HG03066 (cell line): ENCODE measurements around the gene VGLL2.

ENCODE experiments used
- ATAC-seq: cut with Tn5 transposase; IDR thresholded peaks from one replicate; pipeline ENCODE4 v1.9.1; 2021; ENCODE audit warnings: low read depth; ENCODE audit not compliant: unreplicated experiment

Gene VGLL2

GRCh38 chr6:117268924-117269323, 3.6 kb downstream of the VGLL2 start:
- ATAC-seq, result no peak

DNA sequence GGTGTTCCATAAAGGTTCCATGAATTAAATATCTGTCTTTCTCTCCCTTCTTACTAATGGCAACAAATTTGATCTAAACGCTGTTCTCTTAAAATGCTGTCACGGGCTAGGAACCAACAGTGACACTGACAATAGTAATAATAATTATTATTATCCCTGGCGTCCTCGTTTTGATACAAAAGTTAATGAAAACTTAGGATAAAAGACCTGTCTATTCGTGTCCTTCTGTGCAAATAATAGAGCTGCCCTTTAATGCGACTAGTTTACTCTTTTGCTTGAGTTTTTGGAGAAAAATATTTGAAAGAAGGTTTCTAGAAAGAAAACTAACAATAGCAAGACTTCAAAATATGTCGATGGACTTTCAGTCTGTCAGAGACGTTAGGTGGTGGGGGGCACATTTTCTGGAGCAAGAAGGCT, 4.3 kb downstream of the VGLL2 start:
- no peak for ATAC-seq

- ATAC-seq, result no peak
Observed at GRCh38 chr6:117270055-117270842, 4.9 kb downstream of the VGLL2 start.

DNA sequence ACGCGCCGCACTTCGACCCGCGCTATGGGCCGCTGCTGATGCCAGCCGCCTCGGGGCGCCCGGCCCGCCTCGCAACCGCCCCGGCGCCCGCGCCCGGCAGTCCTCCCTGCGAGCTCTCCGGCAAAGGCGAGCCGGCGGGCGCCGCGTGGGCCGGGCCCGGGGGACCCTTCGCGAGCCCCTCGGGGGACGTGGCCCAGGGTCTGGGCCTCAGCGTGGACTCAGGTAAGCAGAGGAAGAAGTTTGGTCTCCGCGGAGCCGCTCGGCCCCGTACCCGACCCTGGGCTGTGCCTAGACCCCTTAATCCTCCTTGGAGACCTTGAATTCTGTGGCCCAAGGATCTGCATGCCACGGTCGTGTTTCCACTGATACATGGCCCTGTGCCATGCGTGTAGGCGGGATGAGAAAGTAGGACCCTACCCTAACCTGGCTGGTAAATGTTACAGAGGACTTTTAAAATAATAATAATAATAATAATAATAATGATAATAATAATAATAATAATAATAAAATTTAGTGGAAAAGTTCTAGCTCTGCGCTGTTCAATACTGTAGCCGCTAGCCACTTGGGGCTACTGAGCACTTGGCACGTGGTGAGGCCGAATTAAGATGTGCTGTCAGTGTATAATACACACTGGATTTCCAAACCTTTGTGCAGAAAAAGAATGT, 5.6 kb downstream of the VGLL2 start:
- no peak for ATAC-seq

GRCh38 chr6:117272032-117272866, 6.9 kb downstream of the VGLL2 start:
- no peak for ATAC-seq

GRCh38 chr6:117272891-117273290, 7.5 kb downstream of the VGLL2 start:
- ATAC-seq, result no peak

DNA sequence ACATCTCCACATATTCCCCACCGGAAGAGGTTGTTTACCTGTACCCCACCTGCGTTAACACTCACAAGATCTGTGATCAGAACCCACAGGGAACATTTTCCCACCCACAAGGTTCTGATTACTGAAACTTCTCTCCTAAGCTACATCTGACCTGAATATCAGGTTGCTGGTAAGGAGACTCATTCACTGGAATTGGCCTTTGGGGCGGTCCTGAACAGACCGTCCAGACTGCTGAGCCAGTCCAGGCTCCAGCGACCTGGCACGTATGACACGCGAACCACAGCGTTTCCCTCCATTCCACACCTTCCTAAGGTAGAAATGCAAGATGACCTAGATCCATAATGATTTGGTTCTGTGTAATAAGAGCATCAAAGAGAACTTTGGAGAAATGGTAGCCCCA, 9.8 kb downstream of the VGLL2 start:
- ATAC-seq, result no peak

DNA sequence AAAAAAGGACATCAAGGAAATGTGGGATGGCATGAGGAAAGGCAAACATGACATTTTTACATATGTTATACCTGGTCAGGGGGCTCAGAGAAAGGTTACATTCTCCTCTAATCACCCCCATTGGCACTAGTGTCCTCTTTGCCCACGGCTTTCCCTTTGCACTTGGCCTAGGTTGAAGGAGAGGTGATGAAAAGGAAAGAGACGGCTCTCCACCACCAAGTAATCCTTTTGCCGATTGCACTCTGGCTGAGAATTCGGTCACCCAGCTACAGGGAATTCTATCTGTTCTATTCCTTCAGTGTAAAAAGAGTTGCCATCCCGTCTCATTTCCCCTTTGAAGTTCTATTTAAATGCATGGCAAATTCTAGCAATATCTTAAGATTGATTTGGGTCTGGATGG, 10.4 kb downstream of the VGLL2 start:
- no peak for ATAC-seq

- ATAC-seq, result no peak
Observed at GRCh38 chr6:117276778-117277316, 11.5 kb downstream of the VGLL2 start.

GRCh38 chr6:117280922-117281321, 15.6 kb downstream of the VGLL2 start:
- ATAC-seq, result no peak

GRCh38 chr6:117288083-117288715, 22.8 kb downstream of the VGLL2 start:
- ATAC-seq, result no peak

- ATAC-seq, result no peak
Observed at GRCh38 chr6:117290173-117290846, 25.0 kb downstream of the VGLL2 start.

GRCh38 chr6:117298941-117299340, 33.6 kb downstream of the VGLL2 start:
- ATAC-seq, result no peak

GRCh38 chr6:117303323-117303722, 38.0 kb downstream of the VGLL2 start:
- no peak for ATAC-seq

DNA sequence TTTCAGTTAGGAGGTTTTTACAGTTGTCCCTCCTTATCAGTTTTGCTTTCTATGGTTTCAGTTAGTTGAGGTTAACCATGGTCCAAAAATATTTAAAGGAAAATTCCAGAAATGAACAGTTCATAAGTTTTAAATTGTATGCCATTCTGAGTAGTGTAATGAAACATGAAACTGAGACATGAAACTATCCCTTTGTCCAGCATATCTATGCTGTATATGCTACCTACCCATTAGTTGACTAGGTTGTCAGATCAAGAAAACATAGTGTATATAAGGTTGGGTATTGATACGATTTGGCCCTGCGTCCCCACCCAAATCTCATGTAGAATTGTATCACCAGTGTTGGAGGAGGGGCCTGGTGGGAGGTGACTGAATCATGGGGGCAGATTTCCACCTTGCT, 39.1 kb downstream of the VGLL2 start:
- ATAC-seq, result no peak

DNA sequence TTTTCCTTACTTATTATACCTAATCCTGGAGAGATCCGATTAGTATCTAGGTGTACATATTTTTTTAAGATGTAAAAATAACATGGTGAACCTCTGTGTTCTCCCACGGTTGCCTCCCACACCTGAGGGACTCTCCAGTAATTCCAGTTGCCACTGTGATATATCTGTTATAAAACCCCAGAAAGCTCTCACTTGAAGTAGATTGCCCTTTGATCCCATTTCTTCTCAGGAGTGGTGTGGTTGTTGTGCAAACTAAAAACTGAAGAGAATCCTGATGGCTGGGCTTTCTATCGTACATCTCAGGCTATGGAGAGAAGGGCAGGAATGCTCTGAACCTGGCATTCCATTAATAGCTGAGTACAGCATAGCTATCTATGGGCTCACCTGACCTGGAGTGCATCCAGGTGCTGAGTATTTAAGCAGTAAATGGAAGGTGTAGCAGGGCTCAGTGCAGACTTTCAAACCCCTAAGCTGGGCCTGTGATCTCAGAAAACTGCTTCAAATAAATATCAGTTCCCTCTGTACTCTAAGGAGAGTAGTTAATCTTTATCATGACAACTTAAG, 41.0 kb downstream of the VGLL2 start:
- no peak for ATAC-seq

GRCh38 chr6:117307655-117308054, 42.3 kb downstream of the VGLL2 start:
- ATAC-seq, result no peak

DNA sequence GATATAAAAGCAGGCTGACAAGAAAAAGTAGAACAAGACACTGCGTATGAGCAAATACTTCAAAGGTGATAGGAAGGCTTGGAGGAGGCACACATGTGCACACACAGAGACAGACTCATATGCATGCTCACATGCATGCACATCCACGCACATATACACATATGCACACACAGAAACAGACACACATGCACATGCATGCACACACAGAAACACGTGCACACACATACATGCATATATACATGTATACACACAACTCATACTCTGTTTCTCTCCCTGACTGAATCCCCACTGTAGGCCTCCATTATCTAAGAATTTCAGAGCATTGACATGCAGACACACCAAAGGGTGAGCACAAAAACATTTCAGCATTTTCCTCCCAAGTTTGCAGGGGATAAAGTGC, 43.7 kb downstream of the VGLL2 start:
- ATAC-seq, result no peak

DNA sequence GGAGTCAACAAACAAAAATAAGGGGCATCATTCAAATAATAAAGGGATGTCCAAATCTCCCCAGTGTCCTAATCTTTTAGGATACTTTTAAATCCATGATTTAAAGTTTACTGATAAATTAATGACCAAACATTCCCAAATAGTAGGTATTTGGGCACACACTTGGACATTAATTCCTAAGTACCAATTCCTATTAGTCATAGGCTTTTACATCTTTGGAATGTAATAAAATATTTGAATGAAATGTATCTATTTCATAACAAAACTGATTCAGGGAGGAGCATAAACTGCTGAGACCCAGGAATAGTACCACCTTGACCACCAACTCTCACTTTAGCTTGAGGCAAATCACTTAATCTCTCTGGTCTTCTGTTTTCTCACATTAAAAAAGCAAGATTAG, 44.3 kb downstream of the VGLL2 start:
- ATAC-seq, result no peak

DNA sequence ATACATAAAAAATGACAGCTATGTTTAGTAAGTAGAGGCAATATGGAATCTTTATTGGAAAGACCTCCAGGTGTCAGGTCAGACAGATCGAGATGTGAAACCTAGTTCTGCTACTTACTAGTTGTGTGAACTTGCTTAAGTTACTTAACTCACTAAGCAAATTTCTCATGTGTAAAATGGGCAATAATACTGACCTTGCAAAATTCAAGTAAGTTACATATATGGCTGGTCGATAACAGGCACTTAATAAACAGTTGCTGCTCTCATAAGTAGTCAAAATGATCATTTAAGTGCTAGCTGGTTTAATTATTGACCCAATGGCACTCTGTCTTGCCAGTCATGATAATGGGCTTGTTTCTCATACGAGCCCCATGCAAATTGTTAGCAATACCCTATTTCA, 46.0 kb downstream of the VGLL2 start:
- ATAC-seq, result no peak
